Esophagus muscularis mucosa (tissue), 4 donors: ENCODE measurements around the gene NR2E3. TPM values are rescaled to one million over a fixed set of nuclear protein-coding genes. Genes with fewer than 3 reads are reported as not detected.
A peak's percentile ranks its signal among the peaks of the same experiment; 100 is the strongest.

ENCODE experiments used
- DNase-seq: peaks from one replicate; pipeline ENCODE4 v3.0.0-alpha.2; 2017; ENCODE audit errors: extremely low spot score
- H3K27ac ChIP-seq, 4 donors: fragments of 200-600 bp; sonication (generic); replicated peaks in 1 of 4; 1 replicate in 3 of 4; 2 replicates in 1 of 4; pipeline ENCODE4 v1.5.1; 2016 to 2019; ENCODE audit warnings: mild to moderate bottlenecking in 1 of 4
- H3K27me3 ChIP-seq, 4 donors: fragments of 200-600 bp; sonication (generic); one replicate each; pipeline versions ENCODE4 v1.5.1 to v1.6.0; 2016 to 2019
- H3K36me3 ChIP-seq, 4 donors: fragments of 200-600 bp; sonication (generic); one replicate each; pipeline ENCODE4 v1.5.1; 2016 to 2019
- H3K4me1 ChIP-seq, 4 donors: fragments of 200-600 bp; sonication (generic); one replicate each; pipeline ENCODE4 v1.5.1; 2016 to 2019
- H3K4me3 ChIP-seq, 4 donors: fragments of 200-600 bp; sonication (generic); 1 replicate in 2 of 4; 2 replicates in 2 of 4; pipeline ENCODE4 v1.5.1; 2016 to 2019; ENCODE audit warnings: mild to moderate bottlenecking in 4 of 4, moderate library complexity in 1 of 4
- H3K9me3 ChIP-seq, 4 donors: fragments of 200-600 bp; sonication (generic); 1 replicate in 3 of 4; 2 replicates in 1 of 4; pipeline ENCODE4 v1.5.1; 2016 to 2019
- EP300 ChIP-seq: sonication (generic); formaldehyde crosslinking; IDR thresholded peaks from one replicate; pipeline ENCODE4 v1.6.1; 2017; ENCODE audit warnings: antibody characterized with exemption
- POLR2A ChIP-seq: fragments of 450-650 bp; IDR thresholded peaks from one replicate; pipeline ENCODE4 v1.6.1; 2017; ENCODE audit warnings: antibody characterized with exemption, moderate library complexity, mild to moderate bottlenecking, low read depth
- POLR2AphosphoS5 ChIP-seq, 2 donors: sonication (generic); formaldehyde crosslinking; IDR thresholded peaks; one replicate each; pipeline ENCODE4 v1.6.1; 2017; ENCODE audit warnings: antibody characterized with exemption in 2 of 2
- WGBS: methylation state at CpG from one replicate; pipeline ENCODE4 v1.1.5; 2018; 5-methylcytosine and 5-hydroxymethylcytosine counted together
- intact Hi-C: fragments of 100-400 bp; cut with DNase I; formaldehyde crosslinking; loops from one replicate; pipeline ENCODE4 v1.15.1; 2023
- total RNA-seq, 4 donors: library from RNA; depleted of rRNA; stranded (reverse); fragments of >200 nt; gene quantifications; one replicate each; pipeline versions ENCODE4 v1.1.0 to v1.2.1, GENCODE V29; 2016
- TF ChIP-seq, protein P1 (sequence below), 3 experiments: fragments of 200-600 bp in 2 of 3; fragments of 450-650 bp in 1 of 3; sonication (generic) in 2 of 3; IDR thresholded peaks; one replicate each; pipeline ENCODE4 v1.5.1; 2017 to 2019; ENCODE audit warnings: antibody characterized with exemption in 3 of 3, mild to moderate bottlenecking in 2 of 3, moderate library complexity in 1 of 3

The NR2E3 gene
- total RNA-seq, 4 donors from 2014 or later = not detected

DNA sequence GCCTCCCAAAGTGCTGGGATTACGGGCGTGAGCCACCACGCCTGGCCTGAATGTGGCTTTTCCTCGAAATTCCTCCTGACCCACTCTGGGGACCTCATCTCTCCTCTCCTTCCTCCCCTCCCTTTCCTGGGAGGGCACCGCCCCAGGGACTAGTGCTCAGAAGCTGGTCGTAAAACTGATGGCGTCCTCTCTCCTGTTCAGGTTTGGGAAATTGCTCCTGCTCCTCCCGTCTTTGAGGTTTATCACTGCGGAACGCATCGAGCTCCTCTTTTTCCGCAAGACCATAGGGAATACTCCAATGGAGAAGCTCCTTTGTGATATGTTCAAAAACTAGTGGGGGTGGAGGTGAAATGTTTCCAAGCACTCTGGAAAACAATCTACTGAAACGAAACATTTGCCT lies 7.0 kb downstream of the NR2E3 start:
- WGBS = 96% methylated on average over 12 of the region's 13 CpGs
- intact Hi-C loops = no loop called here
- peaks cover 0 to 11% (median 7%) of the 10 kb centered on the region in 4 donors for H3K9me3 ChIP-seq
- H3K27ac ChIP-seq = no peak overlapping the region
- H3K4me3 ChIP-seq = no peak overlapping the region
- no peaks in the 10 kb centered on the region for H3K27me3 ChIP-seq
- peaks cover 0 to 5% (median 0%) of the 10 kb centered on the region in 4 donors for H3K4me1 ChIP-seq
- TF ChIP-seq EP300 (no peak), POLR2A (no peak), POLR2AphosphoS5 (IDR thresholded peaks at IDR 0.05) (no peak)
- TF ChIP-seq, protein P1, sequence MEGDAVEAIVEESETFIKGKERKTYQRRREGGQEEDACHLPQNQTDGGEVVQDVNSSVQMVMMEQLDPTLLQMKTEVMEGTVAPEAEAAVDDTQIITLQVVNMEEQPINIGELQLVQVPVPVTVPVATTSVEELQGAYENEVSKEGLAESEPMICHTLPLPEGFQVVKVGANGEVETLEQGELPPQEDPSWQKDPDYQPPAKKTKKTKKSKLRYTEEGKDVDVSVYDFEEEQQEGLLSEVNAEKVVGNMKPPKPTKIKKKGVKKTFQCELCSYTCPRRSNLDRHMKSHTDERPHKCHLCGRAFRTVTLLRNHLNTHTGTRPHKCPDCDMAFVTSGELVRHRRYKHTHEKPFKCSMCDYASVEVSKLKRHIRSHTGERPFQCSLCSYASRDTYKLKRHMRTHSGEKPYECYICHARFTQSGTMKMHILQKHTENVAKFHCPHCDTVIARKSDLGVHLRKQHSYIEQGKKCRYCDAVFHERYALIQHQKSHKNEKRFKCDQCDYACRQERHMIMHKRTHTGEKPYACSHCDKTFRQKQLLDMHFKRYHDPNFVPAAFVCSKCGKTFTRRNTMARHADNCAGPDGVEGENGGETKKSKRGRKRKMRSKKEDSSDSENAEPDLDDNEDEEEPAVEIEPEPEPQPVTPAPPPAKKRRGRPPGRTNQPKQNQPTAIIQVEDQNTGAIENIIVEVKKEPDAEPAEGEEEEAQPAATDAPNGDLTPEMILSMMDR (IDR thresholded peaks at IDR 0.05) = no peak
- H3K36me3 ChIP-seq = peaks cover 0 to 14% (median 9%) of the 10 kb centered on the region in 4 donors
- DNase-seq = peak; percentile 53

GRCh38 chr15:71820127-71820526 lies 9.8 kb downstream of the NR2E3 start:
- intact Hi-C loops = no loop called here
- no peak overlapping the region for H3K4me3 ChIP-seq
- DNase-seq = peak; percentile 7
- H3K36me3 ChIP-seq = peaks cover 8 to 40% (median 28%) of the 10 kb centered on the region in 4 donors
- no peak overlapping the region for H3K27ac ChIP-seq
- H3K4me1 ChIP-seq = no peaks in the 10 kb centered on the region
- 100% methylated on average over 1 of the region's 1 CpG for WGBS
- H3K27me3 ChIP-seq = no peaks in the 10 kb centered on the region
- no peak for TF ChIP-seq POLR2AphosphoS5 (IDR thresholded peaks at IDR 0.05)
- TF ChIP-seq EP300 = no peak
- no peak for TF ChIP-seq POLR2A
- TF ChIP-seq, protein P1 (IDR thresholded peaks at IDR 0.05) = no peak
- H3K9me3 ChIP-seq = peaks cover 0 to 11% (median 7%) of the 10 kb centered on the region in 4 donors

GRCh38 chr15:71821547-71822129 lies 11.3 kb downstream of the NR2E3 start:
- TF ChIP-seq, protein P1 (IDR thresholded peaks at IDR 0.05) = no peak
- TF ChIP-seq POLR2AphosphoS5 (IDR thresholded peaks at IDR 0.05) = no peak
- TF ChIP-seq POLR2A = no peak
- TF ChIP-seq EP300 = no peak
- Histone ChIP-seq H3K27ac (no peak overlapping the region), H3K9me3 (peaks cover 0 to 11% (median 7%) of the 10 kb centered on the region in 4 donors), H3K4me1 (no peaks in the 10 kb centered on the region), H3K4me3 (no peak overlapping the region), H3K36me3 (peaks cover 17 to 52% (median 39%) of the 10 kb centered on the region in 4 donors), H3K27me3 (no peaks in the 10 kb centered on the region)
- 88% methylated on average over 5 of the region's 5 CpGs for WGBS
- intact Hi-C loops = no loop called here
- peak; percentile 39 for DNase-seq

- Histone ChIP-seq H3K4me1 (no peaks in the 10 kb centered on the region), H3K27me3 (no peaks in the 10 kb centered on the region), H3K4me3 (no peak overlapping the region), H3K9me3 (peaks cover 0 to 11% (median 7%) of the 10 kb centered on the region in 4 donors), H3K27ac (no peak overlapping the region), H3K36me3 (peaks cover 31 to 66% (median 53%) of the 10 kb centered on the region in 4 donors)
- 94% methylated on average over 3 of the region's 3 CpGs for WGBS
- peak; percentile 26 for DNase-seq
- intact Hi-C loops = no loop called here
- TF ChIP-seq POLR2A (no peak), POLR2AphosphoS5 (IDR thresholded peaks at IDR 0.05) (no peak), EP300 (no peak)
- TF ChIP-seq, protein P1 (IDR thresholded peaks at IDR 0.05) = no peak
Measured at GRCh38 chr15:71822890-71823630, 12.7 kb downstream of the NR2E3 start.
